Measurements from ENCODE around the gene INPP4B. TPM values are rescaled to one million over a fixed set of nuclear protein-coding genes. Genes with fewer than 3 reads are reported as not detected.

The INPP4B gene
- total RNA-seq, 1 experiment from 2014 or later = 41.0 TPM

GRCh38 chr4:142101401-142101800 is 744.7 kb downstream of the INPP4B start:
- Histone ChIP-seq H3K9ac (ENCODE audit: low read length) (no peak overlapping the region), H4K20me1 (ENCODE audit: low read length) (no peaks in the 10 kb centered on the region), H3K27ac (ENCODE audit: low read length) (no peak overlapping the region), H3K9me2 (replicated peaks; ENCODE audit: low read length) (no peaks in the 10 kb centered on the region), H3K4me2 (ENCODE audit: low read length) (no peak overlapping the region), H3K4me1 (ENCODE audit: insufficient read depth, low read length) (peaks cover 5% of the 10 kb centered on the region), H2AFZ (ENCODE audit: low read length) (no peak overlapping the region), H3K27me3 (ENCODE audit: low read length) (no peaks in the 10 kb centered on the region), H3K36me3 (ENCODE audit: low read depth, low read length) (no peaks in the 10 kb centered on the region), H3K4me3 (ENCODE audit: low read length) (no peak overlapping the region), H3K79me2 (ENCODE audit: low read length) (no peaks in the 10 kb centered on the region), H3K9me3 (ENCODE audit: low read length) (no peaks in the 10 kb centered on the region), H3F3A (ENCODE audit: low read length, unreplicated experiment) (peaks cover 2% of the 10 kb centered on the region)
- no peak for DNase-seq
- ChIA-PET POLR2A (ENCODE audit: unreplicated experiment) (no interaction called here), CTCF (no interaction called here)
- no TSS peak for BruUV-seq (replicated peaks)
- TF ChIP-seq EZH2phosphoT487 (IDR thresholded peaks at IDR 0.05; ENCODE audit: borderline replicate concordance, low read length) (no peak), EZH2 (IDR thresholded peaks at IDR 0.05; ENCODE audit: low read length, unreplicated experiment) (no peak), CTCF (conservative IDR thresholded peaks at IDR 0.05; ENCODE audit: low read depth, low read length) (no peak)
- no peak for ATAC-seq
- intact Hi-C loops (cut with micrococcal nuclease) = no loop called here

DNA sequence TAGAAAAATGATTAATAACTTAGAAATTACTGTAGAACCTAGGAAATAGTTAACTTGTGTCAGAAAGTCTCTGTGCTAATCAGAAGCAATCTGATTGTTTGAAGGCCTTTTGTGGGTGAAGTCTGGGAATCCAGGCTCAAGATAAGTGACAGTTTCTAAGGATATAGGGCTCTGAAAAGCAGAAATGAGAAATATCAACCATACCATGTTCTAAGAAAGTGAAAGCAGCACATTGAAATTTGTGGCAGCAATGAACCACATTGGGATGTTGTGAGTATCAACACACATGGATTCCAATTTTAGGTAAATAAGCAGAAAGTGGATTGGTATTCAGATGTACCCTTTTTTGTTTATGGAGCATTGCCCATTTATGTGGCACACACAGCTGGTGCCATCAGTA is 745.2 kb downstream of the INPP4B start:
- intact Hi-C loops (cut with micrococcal nuclease) = no loop called here
- no peaks in the 10 kb centered on the region for H3K27me3 ChIP-seq (ENCODE audit: low read length)
- DNase-seq = no peak
- TF ChIP-seq EZH2 (IDR thresholded peaks at IDR 0.05; ENCODE audit: low read length, unreplicated experiment) = no peak
- ATAC-seq = no peak
- ChIA-PET CTCF (no interaction called here), POLR2A (ENCODE audit: unreplicated experiment) (no interaction called here)
- no peaks in the 10 kb centered on the region for H3K9me3 ChIP-seq (ENCODE audit: low read length)
- H2AFZ ChIP-seq (ENCODE audit: low read length) = no peak overlapping the region
- no peaks in the 10 kb centered on the region for H3K79me2 ChIP-seq (ENCODE audit: low read length)
- no TSS peak for BruUV-seq (replicated peaks)
- peaks cover 9% of the 10 kb centered on the region for H3K4me1 ChIP-seq (ENCODE audit: insufficient read depth, low read length)
- no peaks in the 10 kb centered on the region for H3K36me3 ChIP-seq (ENCODE audit: low read depth, low read length)
- no peaks in the 10 kb centered on the region for H3K9me2 ChIP-seq (replicated peaks; ENCODE audit: low read length)
- H4K20me1 ChIP-seq (ENCODE audit: low read length) = no peaks in the 10 kb centered on the region
- no peak overlapping the region for H3K4me2 ChIP-seq (ENCODE audit: low read length)
- H3K27ac ChIP-seq (ENCODE audit: low read length) = no peak overlapping the region
- H3K9ac ChIP-seq (ENCODE audit: low read length) = no peak overlapping the region
- peaks cover 7% of the 10 kb centered on the region for H3F3A ChIP-seq (ENCODE audit: low read length, unreplicated experiment)
- H3K4me3 ChIP-seq (ENCODE audit: low read length) = no peak overlapping the region

GRCh38 chr4:142098900-142099545 is 747.1 kb downstream of the INPP4B start:
- Histone ChIP-seq H3K9me3 (ENCODE audit: low read length) (no peaks in the 10 kb centered on the region), H3K4me2 (ENCODE audit: low read length) (no peak overlapping the region), H3K36me3 (ENCODE audit: low read depth, low read length) (no peaks in the 10 kb centered on the region), H3K4me3 (ENCODE audit: low read length) (no peak overlapping the region), H3K27ac (ENCODE audit: low read length) (no peak overlapping the region), H3K9me2 (replicated peaks; ENCODE audit: low read length) (no peaks in the 10 kb centered on the region), H3K9ac (ENCODE audit: low read length) (no peak overlapping the region), H3K79me2 (ENCODE audit: low read length) (no peaks in the 10 kb centered on the region), H2AFZ (ENCODE audit: low read length) (no peak overlapping the region), H3F3A (ENCODE audit: low read length, unreplicated experiment) (peaks cover 7% of the 10 kb centered on the region), H3K27me3 (ENCODE audit: low read length) (no peaks in the 10 kb centered on the region), H4K20me1 (ENCODE audit: low read length) (no peaks in the 10 kb centered on the region), H3K4me1 (ENCODE audit: insufficient read depth, low read length) (peaks cover 20% of the 10 kb centered on the region)
- ATAC-seq (no peak), DNase-seq (peak; percentile 30)
- POLR2A ChIA-PET (ENCODE audit: unreplicated experiment) = no interaction called here
- TF ChIP-seq EZH2phosphoT487 (IDR thresholded peaks at IDR 0.05; ENCODE audit: borderline replicate concordance, low read length) (no peak), CTCF (conservative IDR thresholded peaks at IDR 0.05; ENCODE audit: low read depth, low read length) (no peak), EZH2 (IDR thresholded peaks at IDR 0.05; ENCODE audit: low read length, unreplicated experiment) (no peak)
- no TSS peak for BruUV-seq (replicated peaks)
- intact Hi-C loops (cut with micrococcal nuclease) = loop anchor here (10.0 kb wide), 1 partner anchor 234 kb away; no protein-coding TSS in a partner anchor
- CTCF ChIA-PET = no interaction called here

Data from PC-3 (cell line).